Naive B cell (primary cell): Measurements from ENCODE around the gene MYLK2. TPM values are rescaled to one million over a fixed set of nuclear protein-coding genes. Genes with fewer than 3 reads are reported as not detected.

Experiments
- ATAC-seq, 2 donors: fragments of 150-1000 bp; cut with Tn5 transposase; 2 replicates each; pipeline ENCODE4 v1.10.0; 2021; ENCODE audit warnings: low read depth in 2 of 2, mild to moderate bottlenecking in 2 of 2, moderate library complexity in 2 of 2
- DNase-seq: peaks from one replicate; pipeline ENCODE4 v3.0.0; 2022
- H3K27ac Mint-ChIP-seq, 6 donors: one replicate each; pipeline ENCODE4 v1.8.0; 2020 to 2022; ENCODE audit warnings: mild to moderate bottlenecking in 6 of 6, mixed read lengths in 6 of 6, moderate library complexity in 5 of 6, inconsistent platforms in 2 of 6
- H3K27me3 Mint-ChIP-seq, 3 donors: one replicate each; pipeline ENCODE4 v1.8.0; 2021 to 2022; ENCODE audit warnings: mixed read lengths in 3 of 3, mild to moderate bottlenecking in 1 of 3
- H3K36me3 Mint-ChIP-seq, 2 donors: one replicate each; pipeline ENCODE4 v1.8.0; 2020 to 2022; ENCODE audit warnings: mixed read lengths in 2 of 2, inconsistent platforms in 1 of 2, mild to moderate bottlenecking in 1 of 2
- H3K4me1 Mint-ChIP-seq, 3 donors: one replicate each; pipeline ENCODE4 v1.8.0; 2020 to 2022; ENCODE audit warnings: mixed read lengths in 3 of 3, inconsistent platforms in 1 of 3, mild to moderate bottlenecking in 1 of 3, moderate library complexity in 1 of 3
- H3K4me3 Mint-ChIP-seq, 8 donors: one replicate each; pipeline ENCODE4 v1.8.0; 2020 to 2022; ENCODE audit warnings: mild to moderate bottlenecking in 8 of 8, mixed read lengths in 8 of 8, moderate library complexity in 8 of 8, inconsistent platforms in 2 of 8
- H3K9me3 Mint-ChIP-seq, 7 donors: one replicate each; pipeline ENCODE4 v1.8.0; 2020 to 2022; ENCODE audit warnings: mixed read lengths in 7 of 7, mild to moderate bottlenecking in 5 of 7, inconsistent platforms in 2 of 7, moderate library complexity in 1 of 7
- polyA plus RNA-seq, 6 donors: library from polyadenylated mRNA; unstranded; fragments of 300-500 nt; fragmentation: Illumina TruSeq; gene quantifications; one replicate each; pipeline ENCODE4 v1.2.3, GENCODE V29; 2021; ENCODE audit warnings: low read depth in 6 of 6

The MYLK2 gene
- polyA plus RNA-seq, 6 donors from 2014 or later = not detected

DNA sequence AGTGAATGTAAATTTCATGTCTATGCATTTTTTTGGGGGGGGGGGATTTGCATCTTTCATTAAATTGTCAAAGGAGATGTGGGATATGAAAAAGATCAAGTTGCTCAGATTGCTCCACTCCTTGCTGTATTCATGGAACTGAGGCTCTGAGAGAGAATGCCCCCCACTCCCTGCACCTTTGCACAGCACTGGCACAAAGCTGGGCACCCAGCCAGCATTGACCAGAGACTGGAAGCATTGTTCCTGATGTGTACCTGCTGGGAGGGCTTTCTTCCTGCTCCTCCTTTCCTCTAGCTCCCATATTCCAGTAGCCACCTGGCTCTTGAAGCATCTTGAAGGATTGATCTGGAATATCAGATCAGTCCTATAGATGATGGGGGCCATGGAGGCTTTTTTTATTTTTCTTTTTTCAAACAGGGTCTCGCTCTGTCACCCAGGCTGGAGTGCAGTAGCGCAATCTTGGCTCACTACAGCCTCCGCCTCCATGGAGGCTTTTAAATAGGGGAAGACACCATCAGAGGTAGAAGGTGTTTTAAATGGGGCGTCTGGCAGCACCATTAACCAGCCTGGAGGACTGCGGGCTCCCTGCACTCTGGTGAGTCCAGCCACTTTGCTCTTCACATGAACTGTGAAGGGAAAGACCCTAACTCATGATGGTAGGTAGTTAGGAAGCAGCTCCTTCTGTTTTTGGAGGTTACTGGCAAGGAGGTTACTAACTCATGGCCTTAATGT is 40.3 kb downstream of the MYLK2 start:
- Mint-ChIP-seq H3K4me3 (peak overlapping the region in 4 of 8 donors; percentile 28 to 37 (median 33)), H3K27me3 (peaks cover 4 to 15% (median 5%) of the 10 kb centered on the region in 3 donors), H3K27ac (no peak overlapping the region), H3K36me3 (no peaks in the 10 kb centered on the region), H3K4me1 (peaks cover 14 to 26% (median 24%) of the 10 kb centered on the region in 3 donors), H3K9me3 (no peaks in the 10 kb centered on the region)
- ATAC-seq = no peak
- no peak for DNase-seq

DNA sequence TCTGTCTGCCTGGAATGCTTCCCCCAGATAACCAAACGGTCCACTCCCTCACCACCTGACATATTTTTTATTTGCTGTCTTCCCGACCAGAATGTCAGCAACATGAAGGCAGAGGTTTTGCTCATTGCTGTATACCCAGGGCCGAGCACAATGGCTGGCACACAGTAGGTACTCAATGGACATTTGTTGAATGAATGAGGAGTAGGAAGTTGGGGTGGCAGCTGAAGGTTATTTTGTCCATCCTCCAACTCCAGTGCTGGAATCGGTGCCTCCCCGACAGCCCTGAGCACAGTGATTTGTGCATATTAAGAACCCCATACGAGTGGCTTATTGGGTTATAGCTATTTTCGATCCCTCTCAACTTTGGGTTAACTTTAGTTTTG is 40.8 kb downstream of the MYLK2 start:
- peaks cover 14 to 26% (median 24%) of the 10 kb centered on the region in 3 donors for H3K4me1 Mint-ChIP-seq
- peak overlapping the region in 4 of 8 donors; percentile 28 to 47 (median 34) for H3K4me3 Mint-ChIP-seq
- peaks cover 4 to 15% (median 5%) of the 10 kb centered on the region in 3 donors for H3K27me3 Mint-ChIP-seq

DNA sequence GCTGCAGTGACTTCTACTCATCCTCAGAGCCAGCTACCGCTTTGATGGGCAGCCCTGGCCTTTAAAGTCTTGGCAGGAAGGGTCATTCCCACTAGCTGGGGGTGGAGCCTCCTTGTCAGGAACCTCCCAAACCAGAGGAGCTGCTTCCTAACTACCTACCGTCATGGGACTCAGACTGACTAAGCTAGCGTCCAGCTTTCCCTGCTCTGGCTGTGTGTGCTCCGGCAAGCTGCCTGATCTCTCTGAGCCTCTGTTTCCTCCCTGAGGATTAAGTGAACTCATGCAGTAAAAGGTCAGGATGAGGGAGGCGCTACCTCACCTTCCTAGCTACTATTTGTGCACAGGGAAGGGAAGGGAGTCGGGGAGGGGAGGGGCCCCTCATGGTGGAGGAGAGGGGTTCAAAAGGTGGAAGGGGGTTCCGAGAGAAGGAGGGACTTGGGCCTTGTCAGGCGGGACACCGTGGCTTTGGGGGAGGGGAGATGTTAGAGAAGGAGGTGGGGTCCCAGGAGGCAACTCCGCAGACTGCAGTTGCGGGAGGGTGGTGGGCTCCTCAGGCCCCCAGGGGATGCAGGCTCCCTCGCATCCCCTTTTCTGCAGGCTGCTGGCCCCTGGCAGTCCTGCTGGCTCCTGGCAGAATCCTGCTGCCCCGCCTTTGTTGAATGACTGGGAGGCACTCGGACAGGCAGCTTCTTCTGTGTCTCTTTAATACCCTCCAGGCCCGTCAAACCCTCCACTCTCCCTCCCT is 41.4 kb downstream of the MYLK2 start:
- Mint-ChIP-seq H3K9me3 (no peaks in the 10 kb centered on the region), H3K27me3 (peaks cover 4 to 15% (median 5%) of the 10 kb centered on the region in 3 donors), H3K36me3 (no peaks in the 10 kb centered on the region), H3K4me1 (peaks cover 14 to 26% (median 24%) of the 10 kb centered on the region in 3 donors), H3K27ac (no peak overlapping the region), H3K4me3 (peak overlapping the region; percentile 35 to 84 (median 48))
- DNase-seq (no peak), ATAC-seq (no peak)

More for the DNA sequence above, 40.8 kb downstream of the MYLK2 start:
- ATAC-seq (no peak), DNase-seq (no peak)
- H3K9me3 Mint-ChIP-seq = no peaks in the 10 kb centered on the region
- H3K27ac Mint-ChIP-seq = no peak overlapping the region
- no peaks in the 10 kb centered on the region for H3K36me3 Mint-ChIP-seq

DNA sequence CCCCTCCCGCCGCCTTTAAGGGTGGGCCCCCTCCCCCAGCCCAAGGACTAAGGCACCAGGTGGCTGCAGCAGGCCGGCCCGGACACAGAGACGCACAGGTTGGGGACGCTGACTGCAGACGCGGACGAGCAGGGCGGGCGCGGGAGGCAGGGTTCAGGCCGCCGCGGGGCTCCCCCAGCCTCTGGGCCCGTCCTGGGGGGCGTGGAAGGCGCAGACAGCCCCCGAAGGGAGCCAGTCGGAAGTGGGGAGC is 41.9 kb downstream of the MYLK2 start:
- H3K9me3 Mint-ChIP-seq = no peaks in the 10 kb centered on the region
- H3K4me3 Mint-ChIP-seq = peak overlapping the region in 6 of 8 donors; percentile 35 to 84 (median 51)

DNA sequence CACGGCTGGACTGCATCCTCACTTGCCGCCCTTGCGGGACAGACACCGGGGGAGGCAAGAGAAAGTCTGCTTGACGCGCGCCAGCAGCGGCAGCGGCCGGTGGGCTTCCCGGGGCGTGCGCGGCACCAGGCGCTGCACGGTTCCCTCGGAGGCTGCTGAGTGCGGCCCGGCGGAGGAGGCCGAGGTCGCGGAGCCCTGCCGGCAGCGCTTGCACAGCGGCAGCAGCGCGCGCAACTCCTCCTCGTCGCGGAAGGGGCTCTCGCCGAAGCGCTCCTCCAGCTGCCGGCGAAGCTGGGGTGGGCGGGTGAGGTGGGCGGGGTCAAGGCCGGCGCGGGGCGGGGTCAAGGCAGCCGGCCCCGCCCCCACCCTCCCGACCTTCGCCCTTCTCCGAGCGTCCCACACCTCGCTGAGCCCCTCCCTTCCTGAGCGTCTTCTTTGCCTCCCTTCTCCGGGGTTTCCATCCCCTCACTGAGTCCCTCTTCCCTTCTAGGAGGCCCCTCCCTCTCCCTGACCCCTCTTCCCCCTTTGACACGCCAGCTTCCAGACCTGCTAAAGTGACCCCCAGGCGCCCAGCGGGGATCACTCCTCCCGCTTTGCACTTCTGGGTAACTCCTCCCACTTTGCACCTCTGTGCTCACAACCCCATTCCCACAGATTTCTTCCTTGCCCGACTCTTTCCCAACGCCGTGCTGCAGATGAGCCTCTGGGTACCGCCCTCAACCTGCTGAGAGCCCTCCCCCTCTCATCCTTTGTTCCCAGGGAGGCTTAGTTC is 42.4 kb downstream of the MYLK2 start:
- H3K9me3 Mint-ChIP-seq = no peaks in the 10 kb centered on the region
- peak overlapping the region; percentile 66 to 91 (median 81) for H3K4me3 Mint-ChIP-seq
- no peaks in the 10 kb centered on the region for H3K36me3 Mint-ChIP-seq
- ATAC-seq (peak; percentile 79 to 82), DNase-seq (peak; percentile 63)
- no peak overlapping the region for H3K27ac Mint-ChIP-seq
- peaks cover 14 to 26% (median 24%) of the 10 kb centered on the region in 3 donors for H3K4me1 Mint-ChIP-seq
- H3K27me3 Mint-ChIP-seq = peaks cover 4 to 15% (median 5%) of the 10 kb centered on the region in 3 donors

More for the DNA sequence above, 41.9 kb downstream of the MYLK2 start:
- DNase-seq (no peak), ATAC-seq (peak; percentile 15 to 17)
- Mint-ChIP-seq H3K27ac (no peak overlapping the region), H3K4me1 (peaks cover 14 to 26% (median 24%) of the 10 kb centered on the region in 3 donors), H3K36me3 (no peaks in the 10 kb centered on the region), H3K27me3 (peaks cover 4 to 15% (median 5%) of the 10 kb centered on the region in 3 donors)

DNA sequence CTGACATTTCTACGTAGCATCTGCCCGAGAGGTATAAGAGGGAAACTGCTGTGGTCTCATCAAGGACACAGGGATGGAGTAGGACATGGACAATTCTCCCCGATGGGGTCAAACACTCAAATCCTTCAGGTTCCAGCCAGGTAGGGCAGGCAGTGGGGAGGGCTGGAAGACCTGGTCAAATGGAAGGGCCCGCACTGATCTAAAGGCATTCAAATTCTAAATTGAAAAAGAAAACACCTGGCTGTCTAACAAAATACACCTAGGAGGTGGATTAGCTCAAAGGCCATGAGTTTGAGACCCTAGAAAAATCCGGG is 43.0 kb downstream of the MYLK2 start:
- DNase-seq (no peak), ATAC-seq (no peak)
- Mint-ChIP-seq H3K27me3 (peaks cover 4 to 15% (median 5%) of the 10 kb centered on the region in 3 donors), H3K4me3 (peak overlapping the region; percentile 66 to 91 (median 81)), H3K9me3 (no peaks in the 10 kb centered on the region), H3K4me1 (peaks cover 14 to 26% (median 24%) of the 10 kb centered on the region in 3 donors), H3K36me3 (no peaks in the 10 kb centered on the region), H3K27ac (peak overlapping the region in 1 of 6 donors; percentile 87)

DNA sequence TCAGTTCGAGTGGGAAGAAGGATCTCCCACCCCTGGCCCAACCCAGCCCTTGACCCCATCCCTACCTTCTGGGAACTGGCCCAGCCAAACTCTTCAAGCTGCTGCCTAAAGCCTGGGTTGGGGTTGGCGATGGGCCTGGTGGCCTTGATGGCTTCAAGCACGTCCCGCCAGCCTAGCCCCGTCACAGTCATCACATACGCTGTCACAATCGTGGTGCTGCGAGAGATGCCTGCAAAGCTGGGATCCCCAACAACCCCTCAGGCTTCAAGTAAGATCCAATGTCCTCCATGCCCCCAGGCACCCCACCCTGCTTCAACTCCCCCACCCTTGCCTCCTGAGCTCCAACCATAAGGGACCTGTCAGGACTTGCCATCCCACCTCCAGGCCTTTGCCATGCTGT is 43.4 kb downstream of the MYLK2 start:
- ATAC-seq = no peak

DNA sequence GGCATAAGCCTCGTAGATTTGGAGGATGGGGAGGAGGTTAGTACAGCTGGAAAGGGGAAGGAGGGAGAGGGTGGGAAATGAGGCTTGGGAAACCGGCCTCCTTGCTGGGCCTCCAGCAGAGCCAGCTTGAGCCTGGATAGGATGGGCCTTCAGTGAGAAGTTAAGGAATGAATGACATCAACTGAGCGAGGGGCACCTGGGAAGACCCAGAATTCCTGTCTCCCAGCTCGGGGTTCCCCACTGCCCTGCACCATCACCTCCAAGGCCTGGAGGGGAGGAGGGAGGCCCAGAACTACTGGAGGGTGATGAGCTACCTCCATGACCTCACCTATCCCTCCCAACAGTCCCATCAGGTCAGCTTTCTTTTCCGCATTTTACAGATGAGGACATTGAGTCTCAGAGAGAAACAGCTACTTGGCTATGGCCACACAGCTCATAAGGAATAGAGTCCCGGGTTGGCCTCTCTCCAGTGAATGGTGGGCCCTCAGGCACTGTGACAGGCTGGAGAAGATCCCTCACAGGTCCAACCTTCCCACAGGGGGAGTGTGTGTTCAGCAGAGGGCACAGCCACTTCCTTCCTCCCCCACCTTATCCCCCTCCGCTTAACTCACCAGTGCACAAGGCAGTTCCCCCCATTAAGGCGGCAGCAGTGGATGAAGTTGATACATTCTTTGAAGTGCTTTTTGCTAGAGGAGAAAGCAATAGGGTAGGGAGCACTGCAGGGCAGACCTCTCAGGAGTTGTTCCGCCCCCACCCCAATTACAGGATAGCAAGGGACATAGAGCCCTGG is 44.3 kb downstream of the MYLK2 start:
- Mint-ChIP-seq H3K36me3 (no peaks in the 10 kb centered on the region), H3K27me3 (peaks cover 4 to 15% (median 5%) of the 10 kb centered on the region in 3 donors), H3K27ac (no peak overlapping the region), H3K9me3 (no peaks in the 10 kb centered on the region), H3K4me3 (peak overlapping the region in 1 of 8 donors; percentile 28), H3K4me1 (peaks cover 10 to 25% (median 18%) of the 10 kb centered on the region in 3 donors)
- no peak for ATAC-seq
- no peak for DNase-seq

More for the DNA sequence above, 43.4 kb downstream of the MYLK2 start:
- no peak for DNase-seq
- Mint-ChIP-seq H3K27me3 (peaks cover 4 to 15% (median 5%) of the 10 kb centered on the region in 3 donors), H3K4me1 (peaks cover 14 to 25% (median 24%) of the 10 kb centered on the region in 3 donors), H3K9me3 (no peaks in the 10 kb centered on the region), H3K36me3 (no peaks in the 10 kb centered on the region), H3K4me3 (peak overlapping the region in 6 of 8 donors; percentile 28 to 91 (median 48)), H3K27ac (peak overlapping the region in 1 of 6 donors; percentile 38)

DNA sequence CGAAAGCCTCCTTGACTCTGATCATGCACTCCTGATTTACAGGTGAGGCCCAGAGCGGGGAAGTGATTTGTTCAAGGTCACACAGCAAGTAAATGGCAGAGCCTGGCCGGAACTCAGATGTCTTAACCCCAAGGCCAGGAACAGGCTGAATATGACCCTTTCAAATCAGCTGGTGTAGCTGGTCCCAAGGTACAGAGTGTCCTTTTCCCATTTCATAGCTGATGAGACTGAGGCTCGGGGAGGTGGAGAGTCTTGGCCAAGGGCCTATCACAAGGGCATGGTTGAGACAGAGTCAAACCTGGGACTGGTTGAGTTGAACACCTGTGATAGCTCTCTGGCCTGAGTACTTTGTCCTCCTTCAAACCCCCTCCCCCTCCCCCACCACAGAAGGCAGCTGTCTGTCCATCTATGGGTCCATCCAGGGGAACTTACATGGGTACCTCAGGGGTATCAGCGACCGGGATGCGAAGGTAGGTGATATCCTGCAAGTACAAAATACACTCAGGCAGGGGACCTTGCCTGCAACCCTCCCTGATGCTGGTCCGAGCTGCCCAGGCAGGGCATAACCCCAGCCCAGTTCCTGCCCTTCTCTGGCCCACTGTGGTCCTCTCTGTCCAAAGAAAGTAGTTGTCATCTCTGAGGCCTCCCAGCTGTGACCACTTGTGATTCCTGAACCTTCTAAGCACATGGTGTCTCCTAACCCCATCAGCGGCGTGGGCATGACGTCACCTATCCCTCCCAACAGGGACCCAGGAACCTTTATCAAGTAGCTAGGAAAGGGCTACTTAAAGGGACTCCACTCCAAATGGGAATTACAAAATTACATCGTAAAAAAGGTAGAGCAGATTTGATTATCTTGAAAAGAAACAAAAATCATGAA is 45.6 kb downstream of the MYLK2 start:
- peaks cover 4 to 24% (median 17%) of the 10 kb centered on the region in 3 donors for H3K27me3 Mint-ChIP-seq

DNA sequence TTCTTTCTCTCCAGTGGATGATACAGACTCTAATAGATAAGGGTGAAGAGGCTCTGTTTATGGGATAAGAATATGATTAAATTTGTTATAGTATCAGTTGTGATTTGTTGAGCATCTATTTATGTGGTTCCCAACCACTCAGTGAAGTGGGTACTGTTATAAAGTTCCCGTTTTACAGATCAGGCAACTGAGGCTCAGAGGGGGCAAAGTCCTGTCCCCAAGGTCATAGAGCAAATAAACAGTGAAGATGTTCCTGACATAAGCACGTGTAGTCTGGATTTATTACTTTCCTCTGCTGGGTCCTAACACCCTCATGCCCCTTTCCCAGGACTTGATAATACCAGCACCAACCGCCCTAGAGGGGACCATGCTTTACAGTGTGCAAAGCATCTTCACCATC is 47.1 kb downstream of the MYLK2 start:
- no peak for DNase-seq
- H3K27ac Mint-ChIP-seq = no peak overlapping the region
- H3K9me3 Mint-ChIP-seq = no peaks in the 10 kb centered on the region
- peaks cover 9 to 27% (median 24%) of the 10 kb centered on the region in 3 donors for H3K27me3 Mint-ChIP-seq
- H3K36me3 Mint-ChIP-seq = peaks cover 0 to 10% of the 10 kb centered on the region in 2 donors
- ATAC-seq = no peak
- peak overlapping the region in 2 of 8 donors; percentile 22 to 37 for H3K4me3 Mint-ChIP-seq
- H3K4me1 Mint-ChIP-seq = peaks cover 31 to 34% (median 34%) of the 10 kb centered on the region in 3 donors

More for the DNA sequence above, 45.6 kb downstream of the MYLK2 start:
- DNase-seq = no peak
- Mint-ChIP-seq H3K4me1 (peaks cover 21 to 31% (median 30%) of the 10 kb centered on the region in 3 donors), H3K4me3 (peak overlapping the region in 2 of 8 donors; percentile 20 to 24), H3K27ac (no peak overlapping the region), H3K9me3 (no peaks in the 10 kb centered on the region), H3K36me3 (peaks cover 0 to 5% of the 10 kb centered on the region in 2 donors)
- ATAC-seq = no peak

DNA sequence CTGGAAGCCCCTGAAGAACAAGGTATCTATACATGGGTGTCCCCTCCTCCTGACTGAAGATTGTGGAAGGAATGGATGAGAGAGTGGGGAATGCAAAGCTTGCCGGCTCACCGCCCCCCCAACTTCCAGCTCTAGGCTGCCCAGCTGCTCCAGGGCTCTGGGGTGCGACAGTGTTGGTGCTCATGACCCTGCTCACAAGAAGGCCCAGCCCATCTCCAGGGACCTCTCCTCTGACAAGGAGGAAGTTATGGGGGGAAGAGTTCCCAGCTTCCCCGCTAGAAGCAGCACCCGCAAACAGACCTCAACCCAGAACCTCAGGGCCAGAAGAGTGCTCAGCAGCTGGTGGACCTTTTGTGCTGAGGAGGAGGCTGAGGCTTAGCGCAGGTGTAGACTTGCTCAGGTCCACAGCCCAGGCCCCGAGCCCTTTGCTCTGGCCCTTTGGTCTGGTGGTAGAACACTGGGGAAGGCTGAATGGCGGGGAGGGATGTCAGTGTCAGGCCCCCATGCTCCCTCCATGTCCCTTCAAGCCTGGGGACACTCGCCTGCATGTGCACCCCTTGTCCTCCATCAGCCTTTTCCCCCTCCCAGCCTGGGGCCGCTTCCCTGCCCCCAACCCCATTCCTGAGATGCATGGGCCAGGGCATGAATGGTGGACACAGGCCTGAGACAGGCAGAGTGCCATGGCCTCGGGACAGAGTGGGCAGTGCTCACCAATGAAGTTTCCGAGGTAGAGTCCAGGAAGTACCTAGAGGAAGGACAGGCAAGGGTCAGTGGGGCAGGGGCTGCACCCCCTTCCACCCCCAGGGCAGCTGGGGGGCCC is 49.9 kb downstream of the MYLK2 start:
- Mint-ChIP-seq H3K27ac (peak overlapping the region in 2 of 6 donors; percentile 37 to 59), H3K4me3 (peak overlapping the region; percentile 67 to 96 (median 90)), H3K36me3 (peaks cover 0 to 10% of the 10 kb centered on the region in 2 donors), H3K9me3 (no peaks in the 10 kb centered on the region), H3K4me1 (peaks cover 23 to 29% (median 26%) of the 10 kb centered on the region in 3 donors), H3K27me3 (peaks cover 12 to 41% (median 33%) of the 10 kb centered on the region in 3 donors)
- peak; percentile 32 to 54 for ATAC-seq
- DNase-seq = peak; percentile 25
